Activated CD8-positive, alpha-beta memory T cell treated with anti-CD3 and anti-CD28 coated beads for 36 hours (primary cell): ENCODE measurements around the gene CDK7. TPM values are rescaled to one million over a fixed set of nuclear protein-coding genes. Genes with fewer than 3 reads are reported as not detected.
"Not testable (repeated sequence)": the region's sequence is repeated elsewhere in the genome, so short reads cannot be mapped to it uniquely, and the experiment has no call there.

Experiments used
- CTCF ChIA-PET: fragments of 350-600 bp; sonication (Branson Sonifier 250); formaldehyde crosslinking; loops from one replicate; lab custom pipeline; 2021; ENCODE audit warnings: antibody characterized with exemption; lab: Charles Lee
- POLR2A ChIA-PET: fragments of 350-600 bp; sonication (Branson Sonifier 250); formaldehyde crosslinking; loops from one replicate; lab custom pipeline; 2021; ENCODE audit warnings: antibody characterized with exemption; lab: Charles Lee
- total RNA-seq, 2 experiments: library from RNA; stranded (reverse); gene quantifications; one replicate each; pipeline ENCODE4 v1.2.3, GENCODE V29; 2021

Gene CDK7
- total RNA-seq, 2 experiments from 2014 or later: 42.1 to 45.7 TPM

- CTCF ChIA-PET: interaction anchor here (0.7 to 1.0 kb wide), 2 partner anchors 9 to 16 kb away, joined by 3 to 7 read pairs; partner anchors contain the start of gene CDK7
- POLR2A ChIA-PET: no interaction called here
Measured at GRCh38 chr5:69225860-69226259, 8.8 kb upstream of the CDK7 start.

DNA sequence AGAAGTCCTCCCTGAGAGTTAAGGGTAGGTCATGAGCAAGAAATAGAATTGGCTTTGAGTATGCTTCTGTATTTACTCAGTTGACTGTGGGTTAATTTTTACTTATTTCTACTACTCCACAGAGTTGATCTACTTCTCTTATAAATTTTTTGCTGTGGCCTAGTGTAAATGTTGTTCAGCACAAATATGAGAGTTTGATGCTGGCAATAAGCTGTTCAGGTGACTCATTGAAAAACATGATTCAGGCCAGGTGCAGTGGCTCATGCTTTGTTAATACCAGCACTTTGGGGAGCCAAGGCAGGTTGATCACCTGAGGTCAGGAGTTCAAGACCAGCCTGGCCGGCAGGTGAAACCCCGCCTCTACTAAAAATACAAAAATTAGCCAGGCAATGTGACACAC is 4.5 kb upstream of the CDK7 start:
- ChIA-PET CTCF (no interaction called here), POLR2A (no interaction called here)

DNA sequence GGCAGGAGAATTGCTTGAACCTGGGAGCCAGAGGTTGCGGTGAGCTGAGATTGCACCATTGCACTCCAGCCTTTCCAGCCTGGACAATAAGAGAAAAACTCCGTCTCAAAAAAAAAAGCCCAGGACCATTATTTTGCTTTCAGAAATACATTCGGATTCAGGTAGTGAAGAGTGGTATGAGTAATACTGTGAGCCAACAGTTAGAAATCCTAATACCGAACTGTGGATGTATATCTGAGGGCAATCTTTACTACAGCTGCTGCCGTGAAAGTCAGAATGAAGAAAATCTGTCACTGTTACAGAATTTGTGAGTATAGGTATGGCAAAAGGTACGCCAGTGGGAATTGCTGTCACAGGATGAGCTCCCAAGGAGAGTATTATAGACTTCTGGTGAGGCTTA is 3.4 kb upstream of the CDK7 start:
- POLR2A ChIA-PET: no interaction called here
- CTCF ChIA-PET: no interaction called here

GRCh38 chr5:69231851-69232250 is 2.8 kb upstream of the CDK7 start:
- ChIA-PET POLR2A (no interaction called here), CTCF (interaction anchor here (1.3 kb wide), 1 partner anchor 138 kb away, joined by 3 read pairs; the partner anchor contains the start of gene SLC30A5)

GRCh38 chr5:69236733-69237132 is 2.0 kb downstream of the CDK7 start:
- POLR2A ChIA-PET: interaction anchor here (0.7 kb wide), 2 partner anchors 109 to 304 kb away, joined by 8 to 10 read pairs; no protein-coding TSS in a partner anchor
- CTCF ChIA-PET: not testable (repeated sequence)

GRCh38 chr5:69237877-69238276 is 3.2 kb downstream of the CDK7 start:
- POLR2A ChIA-PET: no interaction called here
- CTCF ChIA-PET: interaction anchor here (0.7 kb wide), 1 partner anchor 48 kb away, joined by 3 read pairs; the partner anchor contains the start of gene CENPH

DNA sequence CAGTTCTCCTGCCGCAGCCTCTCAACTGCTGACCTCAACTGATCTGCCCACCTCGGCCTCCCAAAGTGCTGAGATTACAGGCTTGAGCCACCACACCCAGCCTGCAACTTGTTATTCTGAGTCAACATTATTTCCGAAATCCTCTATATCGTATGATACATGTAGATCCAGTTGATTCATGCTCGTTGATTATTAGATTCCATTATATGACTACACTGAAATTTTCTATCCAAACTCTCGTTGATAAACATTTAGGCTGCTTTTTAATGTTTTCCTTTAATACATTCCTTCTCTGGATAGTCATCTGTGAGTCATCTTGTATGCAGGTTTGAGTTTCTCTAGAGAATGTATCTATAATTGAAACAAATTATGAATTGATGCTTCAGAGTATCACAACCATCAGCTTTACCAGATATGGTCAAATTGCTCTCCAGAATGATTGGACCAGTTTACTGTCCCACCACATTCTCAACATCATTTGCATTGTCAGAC is 4.1 kb downstream of the CDK7 start:
- POLR2A ChIA-PET: interaction anchor here (0.6 kb wide), 1 partner anchor 29 kb away, joined by 3 read pairs; no protein-coding TSS in a partner anchor
- CTCF ChIA-PET: interaction anchor here (0.7 kb wide), 1 partner anchor 49 kb away, joined by 3 read pairs; the partner anchor contains the start of gene CENPH

DNA sequence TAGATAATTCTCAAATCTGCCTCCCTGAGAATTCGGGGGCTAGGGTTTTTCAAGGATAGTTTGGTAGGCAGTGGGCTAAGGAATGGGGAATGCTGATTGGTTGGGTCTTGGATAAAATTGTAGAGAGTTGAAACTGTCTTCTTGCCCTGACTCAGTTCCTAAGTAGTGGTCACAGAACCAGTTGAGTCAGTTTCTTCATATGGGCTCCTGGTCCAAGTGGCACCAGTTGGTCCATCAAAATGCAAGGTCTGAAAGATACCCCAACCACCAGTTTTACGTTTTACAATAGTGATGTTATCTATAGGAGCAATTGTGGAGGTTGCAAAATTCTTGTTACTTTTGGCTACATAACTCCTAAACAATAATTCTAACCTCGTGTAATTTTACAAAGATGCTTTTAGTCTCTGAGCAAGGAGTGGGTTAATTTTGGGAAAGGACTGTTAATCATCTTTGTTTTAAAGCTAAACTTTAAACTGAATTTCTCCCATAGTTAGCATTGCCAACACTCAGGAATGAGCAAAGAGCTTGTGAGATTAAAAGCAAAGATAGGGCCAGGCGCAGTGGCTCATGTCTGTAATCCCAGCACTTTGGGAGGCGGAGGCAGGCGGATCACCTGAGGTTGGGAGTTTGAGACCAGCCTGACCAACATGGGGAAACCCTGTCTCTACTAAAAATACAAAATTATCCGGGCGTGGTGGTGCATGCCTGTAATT is 7.7 kb downstream of the CDK7 start:
- ChIA-PET CTCF (interaction anchor here (1.0 kb wide), 1 partner anchor 11 kb away, joined by 3 read pairs; no protein-coding TSS in a partner anchor), POLR2A (no interaction called here)

GRCh38 chr5:69245031-69245430 is 10.3 kb downstream of the CDK7 start:
- ChIA-PET POLR2A (no interaction called here), CTCF (no interaction called here)

DNA sequence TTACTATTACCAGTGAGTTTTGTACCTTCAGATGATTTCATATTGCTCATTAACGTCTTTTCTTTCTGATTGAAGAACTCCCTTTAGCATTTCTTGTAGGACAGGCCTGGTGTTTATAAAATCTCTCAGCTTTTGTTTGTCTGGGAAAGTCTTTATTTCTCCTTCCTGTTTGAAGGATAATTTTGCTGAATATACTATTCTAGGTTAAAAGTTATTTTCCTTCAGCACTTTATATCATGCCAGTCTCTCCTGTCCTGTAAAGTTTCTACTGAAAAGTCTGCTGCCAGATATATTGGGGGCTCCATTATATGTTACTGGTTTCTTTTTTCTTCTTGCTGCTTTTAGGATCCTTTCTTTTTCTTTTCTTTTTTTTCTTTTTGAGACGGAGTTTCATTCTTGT is 13.3 kb downstream of the CDK7 start:
- ChIA-PET CTCF (no interaction called here), POLR2A (no interaction called here)

- ChIA-PET POLR2A (no interaction called here), CTCF (no interaction called here)
Measured at GRCh38 chr5:69250593-69250992, 15.9 kb downstream of the CDK7 start.

GRCh38 chr5:69252437-69252836 is 17.8 kb downstream of the CDK7 start:
- POLR2A ChIA-PET: no interaction called here
- CTCF ChIA-PET: interaction anchor here (0.7 kb wide), 1 partner anchor 63 kb away, joined by 5 read pairs; no protein-coding TSS in a partner anchor

DNA sequence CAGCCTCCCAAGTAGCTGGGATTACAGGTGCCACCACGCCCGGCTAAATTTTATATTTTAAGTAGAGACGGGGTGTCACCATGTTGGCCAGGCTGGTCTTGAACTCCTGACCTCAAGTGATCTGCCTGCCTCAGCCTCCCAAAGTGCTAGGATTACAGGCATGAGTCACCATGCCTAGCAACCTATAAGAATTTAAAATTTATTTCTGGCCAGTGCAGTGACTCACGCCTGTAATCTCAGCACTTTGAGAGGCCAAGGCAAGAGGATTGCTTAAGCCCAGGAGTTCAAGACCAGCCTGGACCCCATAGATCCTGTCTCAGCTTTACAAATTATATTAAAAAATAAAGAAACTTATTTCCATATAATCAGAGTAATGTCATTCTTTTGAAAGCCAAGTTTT is 21.3 kb downstream of the CDK7 start:
- CTCF ChIA-PET: not testable (repeated sequence)

GRCh38 chr5:69257577-69257976 is 22.9 kb downstream of the CDK7 start:
- POLR2A ChIA-PET: interaction anchor here (0.7 kb wide), 1 partner anchor 40 kb away, joined by 5 read pairs; a partner anchor contains a TSS
- CTCF ChIA-PET: no interaction called here

More for the DNA sequence above, 21.3 kb downstream of the CDK7 start:
- POLR2A ChIA-PET: not testable (repeated sequence)

DNA sequence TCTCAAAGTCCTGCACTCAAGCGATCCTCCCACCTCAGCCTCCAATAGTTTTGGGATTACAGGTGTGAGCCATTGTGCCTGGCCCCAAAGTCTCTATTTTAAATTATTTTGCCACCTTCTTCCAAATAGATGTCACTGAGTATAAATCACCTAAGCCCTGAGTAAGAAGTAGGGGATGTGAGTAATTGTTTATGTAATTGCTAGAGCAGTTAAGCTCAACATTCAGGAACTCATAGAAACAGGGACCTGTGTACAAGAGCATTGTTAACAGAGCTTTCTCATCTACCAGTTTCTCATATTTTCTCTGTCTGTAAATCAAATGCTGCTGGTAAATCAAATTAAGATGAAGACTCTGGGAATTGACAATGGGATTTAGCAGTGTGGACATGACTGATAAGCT is 26.3 kb downstream of the CDK7 start:
- ChIA-PET POLR2A (no interaction called here), CTCF (no interaction called here)

DNA sequence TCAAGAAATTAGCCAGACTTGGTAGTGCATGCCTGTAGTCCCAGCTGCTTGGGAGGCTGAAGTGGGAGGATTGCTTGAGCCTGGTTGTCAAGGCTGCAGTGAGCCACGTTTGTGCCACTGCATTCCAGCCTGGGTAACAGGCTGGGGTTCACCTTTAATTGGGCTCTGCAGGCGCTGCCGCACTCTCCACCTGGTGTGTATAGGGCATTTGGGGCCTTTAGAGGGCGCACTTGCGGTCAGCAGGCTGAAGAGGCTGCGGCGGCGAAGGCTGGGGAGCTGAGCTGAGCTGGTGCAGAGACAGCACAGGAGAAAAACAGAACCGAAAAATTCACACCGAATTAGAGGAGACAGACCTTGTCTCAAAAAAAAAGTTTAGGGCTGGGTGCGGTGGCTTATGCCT is 31.2 kb downstream of the CDK7 start:
- CTCF ChIA-PET: interaction anchor here (0.6 kb wide), 1 partner anchor 183 kb away, joined by 3 read pairs; no protein-coding TSS in a partner anchor

GRCh38 chr5:69268899-69269298 is 34.2 kb downstream of the CDK7 start:
- ChIA-PET POLR2A (no interaction called here), CTCF (no interaction called here)

More for the DNA sequence above, 31.2 kb downstream of the CDK7 start:
- POLR2A ChIA-PET: no interaction called here

GRCh38 chr5:69270840-69271239 is 36.2 kb downstream of the CDK7 start:
- ChIA-PET CTCF (interaction anchor here (1.0 kb wide), 1 partner anchor 64 kb away, joined by 3 read pairs; no protein-coding TSS in a partner anchor), POLR2A (no interaction called here)

DNA sequence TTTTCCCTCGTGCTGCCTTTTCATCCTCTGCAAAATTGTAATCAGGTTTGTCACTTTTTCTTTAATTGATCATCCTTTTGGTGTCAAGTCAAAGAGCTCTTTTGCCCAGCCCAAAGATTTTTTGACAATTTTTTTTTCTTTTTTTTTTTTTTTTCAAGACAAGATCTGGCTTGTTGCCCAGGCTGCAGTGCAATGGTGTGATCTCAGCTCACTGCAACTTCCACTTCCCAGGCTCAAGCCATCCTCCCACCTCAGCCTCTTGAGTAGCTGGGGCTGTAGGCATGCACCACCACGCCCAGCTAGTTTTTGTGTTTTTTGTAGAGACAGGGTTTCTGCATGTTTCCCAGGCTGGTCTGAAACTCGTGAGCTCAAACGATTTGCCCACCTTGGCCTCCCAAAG is 36.7 kb downstream of the CDK7 start:
- ChIA-PET CTCF (interaction anchor here (1.0 kb wide), 1 partner anchor 63 kb away, joined by 3 read pairs; no protein-coding TSS in a partner anchor), POLR2A (no interaction called here)

GRCh38 chr5:69275563-69275962 is 40.9 kb downstream of the CDK7 start:
- CTCF ChIA-PET: no interaction called here
- POLR2A ChIA-PET: no interaction called here
